Activated CD8-positive, alpha-beta T cell treated with anti-CD3 and anti-CD28 coated beads, Interleukin-2, amount 10 ng/mL, durations not matched to agents 7 days and 5 days (primary cell): ENCODE results near the gene KCNH8. TPM values are rescaled to one million over a fixed set of nuclear protein-coding genes. Genes with fewer than 3 reads are reported as not detected.

Experiments used
- ATAC-seq: fragments of 150-1000 bp; cut with Tn5 transposase; one replicate; pipeline ENCODE4 v1.10.0; 2021; ENCODE audit warnings: moderate library complexity
- CTCF ChIA-PET: fragments of 350-600 bp; sonication (Branson Sonifier 250); formaldehyde crosslinking; loops from one replicate; lab custom pipeline; 2021; ENCODE audit warnings: antibody characterized with exemption; lab: Charles Lee
- POLR2A ChIA-PET: fragments of 350-600 bp; sonication (Branson Sonifier 250); formaldehyde crosslinking; loops from one replicate; lab custom pipeline; 2021; ENCODE audit warnings: antibody characterized with exemption; lab: Charles Lee
- DNase-seq: peaks from one replicate; pipeline ENCODE4 v3.0.0-alpha.2; 2020
- H3K27ac Mint-ChIP-seq: one replicate; pipeline ENCODE4 v1.8.0; 2021; ENCODE audit warnings: mild to moderate bottlenecking, mixed read lengths
- H3K27me3 Mint-ChIP-seq: one replicate; pipeline ENCODE4 v1.8.0; 2021; ENCODE audit warnings: low read depth, mixed read lengths
- H3K36me3 Mint-ChIP-seq: one replicate; pipeline ENCODE4 v1.8.0; 2021; ENCODE audit warnings: low read depth, mixed read lengths
- H3K4me1 Mint-ChIP-seq: one replicate; pipeline ENCODE4 v1.8.0; 2021; ENCODE audit warnings: low read depth, mixed read lengths
- H3K4me3 Mint-ChIP-seq: one replicate; pipeline ENCODE4 v1.8.0; 2021; ENCODE audit warnings: mild to moderate bottlenecking, mixed read lengths
- H3K9me3 Mint-ChIP-seq: one replicate; pipeline ENCODE4 v1.8.0; 2022; ENCODE audit warnings: mixed read lengths; ENCODE audit not compliant: insufficient read depth
- total RNA-seq, 2 experiments: library from RNA; stranded (reverse); gene quantifications; one replicate each; pipeline ENCODE4 v1.2.3, GENCODE V29; 2021

KCNH8 gene
- total RNA-seq, 2 experiments from 2014 or later = not detected

GRCh38 chr3:19146685-19147650 lies 1.3 kb upstream of the KCNH8 start:
- ATAC-seq = peak; percentile 75
- peaks cover 3% of the 10 kb centered on the region for H3K9me3 Mint-ChIP-seq
- peaks cover 17% of the 10 kb centered on the region for H3K4me1 Mint-ChIP-seq
- peak overlapping the region; percentile 70 for H3K27ac Mint-ChIP-seq
- POLR2A ChIA-PET = no interaction called here
- CTCF ChIA-PET = interaction anchor here (0.7 to 1.5 kb wide), 10 partner anchors 10 to 158 kb away, joined by 3 to 4 read pairs (median 3); no protein-coding TSS in a partner anchor
- H3K36me3 Mint-ChIP-seq = no peaks in the 10 kb centered on the region
- peak overlapping the region; percentile 86 for H3K4me3 Mint-ChIP-seq
- peaks cover 42% of the 10 kb centered on the region for H3K27me3 Mint-ChIP-seq
- DNase-seq = peak; percentile 70

- ChIA-PET POLR2A (no interaction called here), CTCF (no interaction called here)
- no peak for DNase-seq
- peak overlapping the region; percentile 60 for H3K4me3 Mint-ChIP-seq
- H3K27me3 Mint-ChIP-seq = peaks cover 33% of the 10 kb centered on the region
- peaks cover 17% of the 10 kb centered on the region for H3K4me1 Mint-ChIP-seq
- no peaks in the 10 kb centered on the region for H3K36me3 Mint-ChIP-seq
- no peak for ATAC-seq
- H3K9me3 Mint-ChIP-seq = peaks cover 3% of the 10 kb centered on the region
- no peak overlapping the region for H3K27ac Mint-ChIP-seq
Observed at GRCh38 chr3:19148768-19149091, 420 bp downstream of the KCNH8 start.

- ATAC-seq (no peak), DNase-seq (peak; percentile 61)
- H3K27me3 Mint-ChIP-seq = peaks cover 33% of the 10 kb centered on the region
- H3K36me3 Mint-ChIP-seq = no peaks in the 10 kb centered on the region
- ChIA-PET CTCF (no interaction called here), POLR2A (no interaction called here)
- peaks cover 3% of the 10 kb centered on the region for H3K9me3 Mint-ChIP-seq
- H3K4me3 Mint-ChIP-seq = no peak overlapping the region
- peaks cover 17% of the 10 kb centered on the region for H3K4me1 Mint-ChIP-seq
- no peak overlapping the region for H3K27ac Mint-ChIP-seq
Observed at GRCh38 chr3:19149368-19149767, 1.1 kb downstream of the KCNH8 start.

GRCh38 chr3:19151171-19151570 lies 2.9 kb downstream of the KCNH8 start:
- Mint-ChIP-seq H3K4me3 (no peak overlapping the region), H3K27me3 (peaks cover 27% of the 10 kb centered on the region)

GRCh38 chr3:19154693-19155250 lies 6.5 kb downstream of the KCNH8 start:
- ChIA-PET CTCF (no interaction called here), POLR2A (no interaction called here)
- Mint-ChIP-seq H3K9me3 (no peaks in the 10 kb centered on the region), H3K4me1 (no peaks in the 10 kb centered on the region), H3K27me3 (peaks cover 10% of the 10 kb centered on the region), H3K4me3 (no peak overlapping the region), H3K36me3 (no peaks in the 10 kb centered on the region), H3K27ac (no peak overlapping the region)
- ATAC-seq (no peak), DNase-seq (no peak)

More at GRCh38 chr3:19151171-19151570, 2.9 kb downstream of the KCNH8 start:
- Mint-ChIP-seq H3K4me1 (peaks cover 14% of the 10 kb centered on the region), H3K9me3 (no peaks in the 10 kb centered on the region), H3K27ac (no peak overlapping the region), H3K36me3 (no peaks in the 10 kb centered on the region)
- DNase-seq (no peak), ATAC-seq (no peak)
- ChIA-PET POLR2A (no interaction called here), CTCF (no interaction called here)

GRCh38 chr3:19155375-19155774 lies 7.1 kb downstream of the KCNH8 start:
- no peaks in the 10 kb centered on the region for H3K9me3 Mint-ChIP-seq
- CTCF ChIA-PET = no interaction called here
- POLR2A ChIA-PET = no interaction called here

GRCh38 chr3:19159966-19160635 lies 11.8 kb downstream of the KCNH8 start:
- no peak for ATAC-seq
- H3K9me3 Mint-ChIP-seq = no peaks in the 10 kb centered on the region
- DNase-seq = no peak
- no peak overlapping the region for H3K4me3 Mint-ChIP-seq
- ChIA-PET CTCF (no interaction called here), POLR2A (no interaction called here)
- no peak overlapping the region for H3K27ac Mint-ChIP-seq
- H3K27me3 Mint-ChIP-seq = peaks cover 8% of the 10 kb centered on the region
- no peaks in the 10 kb centered on the region for H3K4me1 Mint-ChIP-seq
- H3K36me3 Mint-ChIP-seq = no peaks in the 10 kb centered on the region

More at GRCh38 chr3:19155375-19155774, 7.1 kb downstream of the KCNH8 start:
- DNase-seq (no peak), ATAC-seq (no peak)
- H3K27me3 Mint-ChIP-seq = peaks cover 6% of the 10 kb centered on the region
- no peaks in the 10 kb centered on the region for H3K36me3 Mint-ChIP-seq
- H3K27ac Mint-ChIP-seq = no peak overlapping the region
- H3K4me3 Mint-ChIP-seq = no peak overlapping the region
- no peaks in the 10 kb centered on the region for H3K4me1 Mint-ChIP-seq

- ATAC-seq (no peak), DNase-seq (no peak)
- Mint-ChIP-seq H3K4me3 (no peak overlapping the region), H3K9me3 (no peaks in the 10 kb centered on the region), H3K4me1 (no peaks in the 10 kb centered on the region), H3K36me3 (no peaks in the 10 kb centered on the region), H3K27me3 (peaks cover 6% of the 10 kb centered on the region), H3K27ac (no peak overlapping the region)
- POLR2A ChIA-PET = no interaction called here
- CTCF ChIA-PET = no interaction called here
Observed at GRCh38 chr3:19165654-19166053, 17.3 kb downstream of the KCNH8 start.

- Mint-ChIP-seq H3K4me3 (no peak overlapping the region), H3K9me3 (no peaks in the 10 kb centered on the region), H3K27me3 (peaks cover 4% of the 10 kb centered on the region), H3K36me3 (no peaks in the 10 kb centered on the region), H3K4me1 (no peaks in the 10 kb centered on the region), H3K27ac (no peak overlapping the region)
- ChIA-PET CTCF (no interaction called here), POLR2A (no interaction called here)
- ATAC-seq = no peak
- no peak for DNase-seq
Observed at GRCh38 chr3:19171794-19172193, 23.5 kb downstream of the KCNH8 start.

- ChIA-PET CTCF (no interaction called here), POLR2A (interaction anchor here (0.7 kb wide), 1 partner anchor 105 kb away, joined by 3 read pairs; no protein-coding TSS in a partner anchor)
- Mint-ChIP-seq H3K27me3 (peaks cover 11% of the 10 kb centered on the region), H3K4me1 (no peaks in the 10 kb centered on the region), H3K9me3 (no peaks in the 10 kb centered on the region), H3K4me3 (no peak overlapping the region), H3K27ac (no peak overlapping the region), H3K36me3 (no peaks in the 10 kb centered on the region)
- DNase-seq (no peak), ATAC-seq (no peak)
Observed at GRCh38 chr3:19173945-19174344, 25.6 kb downstream of the KCNH8 start.

- Mint-ChIP-seq H3K27me3 (peaks cover 2% of the 10 kb centered on the region), H3K9me3 (no peaks in the 10 kb centered on the region), H3K27ac (no peak overlapping the region), H3K4me1 (no peaks in the 10 kb centered on the region), H3K36me3 (no peaks in the 10 kb centered on the region), H3K4me3 (no peak overlapping the region)
- DNase-seq (no peak), ATAC-seq (no peak)
- POLR2A ChIA-PET = no interaction called here
- CTCF ChIA-PET = no interaction called here
Observed at GRCh38 chr3:19183584-19183983, 35.3 kb downstream of the KCNH8 start.

GRCh38 chr3:19190126-19190525 lies 41.8 kb downstream of the KCNH8 start:
- no peaks in the 10 kb centered on the region for H3K9me3 Mint-ChIP-seq
- H3K4me1 Mint-ChIP-seq = peaks cover 3% of the 10 kb centered on the region
- DNase-seq = no peak
- H3K36me3 Mint-ChIP-seq = no peaks in the 10 kb centered on the region
- H3K4me3 Mint-ChIP-seq = no peak overlapping the region
- ATAC-seq = no peak
- ChIA-PET POLR2A (no interaction called here), CTCF (interaction anchor here (1.2 kb wide), 1 partner anchor 21 kb away, joined by 5 read pairs; no protein-coding TSS in a partner anchor)
- no peaks in the 10 kb centered on the region for H3K27me3 Mint-ChIP-seq
- H3K27ac Mint-ChIP-seq = no peak overlapping the region
